ENCODE data around the gene RAB8A.
"Not testable (repeated sequence)": the region's sequence is repeated elsewhere in the genome, so short reads cannot be mapped to it uniquely, and the experiment has no call there.

The RAB8A gene

GRCh38 chr19:16078759-16079707 is 32.7 kb upstream of the RAB8A start:
- no peak for DNase-seq (ENCODE audit: low spot score)

GRCh38 chr19:16084067-16084685 is 27.5 kb upstream of the RAB8A start:
- no peak for DNase-seq (ENCODE audit: low spot score)

- DNase-seq (ENCODE audit: low spot score): no peak
These were observed 26.6 kb upstream of the RAB8A start for GRCh38 chr19:16085115-16085514.

- DNase-seq (ENCODE audit: low spot score): not testable (repeated sequence)
These were observed 24.3 kb upstream of the RAB8A start for GRCh38 chr19:16087404-16087803.

- no peak for DNase-seq (ENCODE audit: low spot score)
These were observed 23.7 kb upstream of the RAB8A start for GRCh38 chr19:16087940-16088339.

- DNase-seq (ENCODE audit: low spot score): no peak
These were observed 23.2 kb upstream of the RAB8A start for GRCh38 chr19:16088351-16089009.

- DNase-seq (ENCODE audit: low spot score): no peak
These were observed 22.5 kb upstream of the RAB8A start for GRCh38 chr19:16089010-16089846.

- no peak for DNase-seq (ENCODE audit: low spot score)
These were observed 19.9 kb upstream of the RAB8A start for GRCh38 chr19:16091546-16092475.

GRCh38 chr19:16094360-16095070 is 17.2 kb upstream of the RAB8A start:
- no peak for DNase-seq (ENCODE audit: low spot score)

GRCh38 chr19:16095071-16095571 is 16.6 kb upstream of the RAB8A start:
- DNase-seq (ENCODE audit: low spot score): no peak

- no peak for DNase-seq (ENCODE audit: low spot score)
These were observed 15.3 kb upstream of the RAB8A start for GRCh38 chr19:16096280-16096855.

- DNase-seq (ENCODE audit: low spot score): no peak
These were observed 13.3 kb upstream of the RAB8A start for GRCh38 chr19:16098416-16098768.

GRCh38 chr19:16098821-16099220 is 12.9 kb upstream of the RAB8A start:
- no peak for DNase-seq (ENCODE audit: low spot score)

GRCh38 chr19:16099314-16099965 is 12.2 kb upstream of the RAB8A start:
- not testable (repeated sequence) for DNase-seq (ENCODE audit: low spot score)

GRCh38 chr19:16100524-16100923 is 11.2 kb upstream of the RAB8A start:
- no peak for DNase-seq (ENCODE audit: low spot score)

GRCh38 chr19:16104722-16105121 is 7.0 kb upstream of the RAB8A start:
- DNase-seq (ENCODE audit: low spot score): no peak

GRCh38 chr19:16106121-16106520 is 5.6 kb upstream of the RAB8A start:
- DNase-seq (ENCODE audit: low spot score): no peak

GRCh38 chr19:16111909-16112752 is 442 bp downstream of the RAB8A start:
- DNase-seq (ENCODE audit: low spot score): no peak
